ENCODE results near the gene OR5A1. TPM values are rescaled to one million over a fixed set of nuclear protein-coding genes. Genes with fewer than 3 reads are reported as not detected.

OR5A1 gene
- total and polyA plus RNA-seq, 7 donors, result not detected

GRCh38 chr11:59423835-59424234 lies 12.4 kb upstream of the OR5A1 start:
- TF ChIP-seq CTCF (IDR thresholded peaks at IDR 0.05), result no peak
- ATAC-seq, result no peak
- no peaks in the 10 kb centered on the region for H3K4me1 ChIP-seq
- no peaks in the 10 kb centered on the region for H3K36me3 ChIP-seq (ENCODE audit: insufficient read depth in 1 of 2, low read depth in 1 of 2)
- DNase-seq, result no peak
- intact Hi-C loops (cut with DNase I), result loop anchor here in 1 of 2 donors (10.0 kb wide), 1 partner anchor 249 kb away; the partner anchor contains the start of gene DTX4
- H3K27ac ChIP-seq, result no peak overlapping the region
- H3K27me3 ChIP-seq (ENCODE audit: insufficient read depth in 3 of 3, low read length in 2 of 3), result no peaks in the 10 kb centered on the region
- H3K4me3 ChIP-seq, result no peak overlapping the region
- H3K9me3 ChIP-seq, result no peaks in the 10 kb centered on the region
- 65 to 73% (median 70%) methylated on average over 2 of the region's 2 CpGs for WGBS, 3 donors

GRCh38 chr11:59425131-59425530 lies 11.1 kb upstream of the OR5A1 start:
- DNase-seq, result no peak
- Histone ChIP-seq H3K27me3 (ENCODE audit: insufficient read depth in 3 of 3, low read length in 2 of 3) (no peaks in the 10 kb centered on the region), H3K4me3 (no peak overlapping the region), H3K9me3 (no peaks in the 10 kb centered on the region), H3K36me3 (ENCODE audit: insufficient read depth in 1 of 2, low read depth in 1 of 2) (no peaks in the 10 kb centered on the region), H3K27ac (no peak overlapping the region), H3K4me1 (no peaks in the 10 kb centered on the region)
- 48 to 74% (median 66%) methylated on average over 4 of the region's 4 CpGs for WGBS, 3 donors
- intact Hi-C loops (cut with DNase I), result loop anchor here in 1 of 2 donors (10.0 kb wide), 1 partner anchor 250 kb away; the partner anchor contains the start of gene DTX4
- ATAC-seq, result no peak
- TF ChIP-seq CTCF (IDR thresholded peaks at IDR 0.05), result no peak

- Histone ChIP-seq H3K9me3 (no peaks in the 10 kb centered on the region), H3K4me1 (no peaks in the 10 kb centered on the region), H3K27ac (no peak within 1 kb of the TSS), H3K36me3 (ENCODE audit: insufficient read depth in 1 of 2, low read depth in 1 of 2) (no peaks in the 10 kb centered on the region), H3K27me3 (ENCODE audit: insufficient read depth in 3 of 3, low read length in 2 of 3) (no peaks in the 10 kb centered on the region), H3K4me3 (no peak within 1 kb of the TSS)
- no peak for TF ChIP-seq CTCF (IDR thresholded peaks at IDR 0.05)
- ATAC-seq (no peak), DNase-seq (no peak)
- 53 to 62% (median 58%) methylated on average over 5 of the region's 5 CpGs for WGBS, 3 donors
- intact Hi-C loops (cut with DNase I), result loop anchor here in 1 of 2 donors (10.0 kb wide), 1 partner anchor 252 kb away; the partner anchor contains the start of gene DTX4
Measured at GRCh38 chr11:59426361-59427067, 9.8 kb upstream of the OR5A1 start, which contains the start of gene OR5A2. TSS of gene OR5A2 (minus strand) at chr11:59426413. CDS start at chr11:59422953, 3,460 bp downstream.

- no peak for ATAC-seq
- Histone ChIP-seq H3K4me1 (no peaks in the 10 kb centered on the region), H3K27ac (no peak overlapping the region), H3K9me3 (no peaks in the 10 kb centered on the region), H3K36me3 (ENCODE audit: insufficient read depth in 1 of 2, low read depth in 1 of 2) (no peaks in the 10 kb centered on the region), H3K4me3 (no peak overlapping the region), H3K27me3 (ENCODE audit: insufficient read depth in 3 of 3, low read length in 2 of 3) (no peaks in the 10 kb centered on the region)
- intact Hi-C loops (cut with DNase I), result loop anchor here in 1 of 2 donors (10.0 kb wide), 1 partner anchor 252 kb away; the partner anchor contains the start of gene DTX4
- DNase-seq, result no peak
- no peak for TF ChIP-seq CTCF (IDR thresholded peaks at IDR 0.05)
Measured at GRCh38 chr11:59427068-59427382, 9.2 kb upstream of the OR5A1 start.

All from psoas muscle (tissue), 8 donors.